ENCODE measurements around the gene POP4.

The POP4 gene

DNA sequence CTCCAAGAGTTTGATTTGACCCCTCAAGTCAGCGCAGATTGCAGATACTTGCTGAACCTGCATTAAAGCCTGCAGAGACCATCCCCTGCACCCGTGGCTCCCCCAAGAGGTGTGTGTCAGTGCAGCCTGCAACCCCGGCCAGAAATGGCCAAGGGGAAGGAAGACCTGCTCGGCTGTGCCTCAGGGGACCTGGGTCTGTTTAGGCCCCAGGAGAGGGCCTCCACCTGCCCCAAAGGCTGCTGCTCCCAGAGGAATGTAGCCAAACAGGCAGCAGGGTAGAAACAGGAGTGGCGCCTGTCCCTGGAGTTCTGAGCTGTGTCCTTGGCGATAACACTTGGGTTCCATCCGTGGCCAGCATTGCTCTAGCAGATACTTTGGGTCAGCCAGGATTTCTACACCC is 8.0 kb downstream of the POP4 start:
- Histone ChIP-seq H3K4me3 (ENCODE audit: low read length) (no peak overlapping the region), H4K20me1 (ENCODE audit: insufficient read depth, low read length) (no peaks in the 10 kb centered on the region), H3K36me3 (replicated peaks; ENCODE audit: insufficient read depth, low read length) (no peaks in the 10 kb centered on the region; the same call in 1 of the 2 replicates)

DNA sequence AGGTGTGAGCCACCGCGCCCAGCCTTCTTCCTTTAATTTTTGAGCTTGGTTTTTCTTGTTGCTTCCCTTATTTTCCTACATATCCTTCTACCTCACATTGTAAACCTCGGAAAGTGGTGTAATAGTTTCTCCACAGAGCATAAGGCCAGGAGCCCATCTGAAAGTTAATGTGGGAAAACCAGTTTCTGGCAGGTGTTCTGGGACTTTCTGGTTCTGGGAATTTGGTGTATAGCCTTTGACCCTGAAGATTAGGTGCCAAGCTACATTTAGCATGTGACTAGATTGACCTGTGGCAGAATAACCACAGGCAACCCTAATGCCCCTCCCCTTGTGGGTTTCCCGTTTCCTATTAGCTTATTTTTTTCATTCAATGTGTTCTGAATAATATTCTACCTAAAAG is 8.7 kb downstream of the POP4 start:
- no peak overlapping the region for H3K4me3 ChIP-seq (ENCODE audit: low read length)
- H3F3A ChIP-seq (ENCODE audit: insufficient read depth, low read length), result no peaks in the 10 kb centered on the region
- H3K79me2 ChIP-seq (ENCODE audit: low read length), result no peaks in the 10 kb centered on the region
- no peak for TF ChIP-seq EZH2phosphoT487 (IDR thresholded peaks at IDR 0.05; ENCODE audit: low read length)
- TF ChIP-seq, protein P1, sequence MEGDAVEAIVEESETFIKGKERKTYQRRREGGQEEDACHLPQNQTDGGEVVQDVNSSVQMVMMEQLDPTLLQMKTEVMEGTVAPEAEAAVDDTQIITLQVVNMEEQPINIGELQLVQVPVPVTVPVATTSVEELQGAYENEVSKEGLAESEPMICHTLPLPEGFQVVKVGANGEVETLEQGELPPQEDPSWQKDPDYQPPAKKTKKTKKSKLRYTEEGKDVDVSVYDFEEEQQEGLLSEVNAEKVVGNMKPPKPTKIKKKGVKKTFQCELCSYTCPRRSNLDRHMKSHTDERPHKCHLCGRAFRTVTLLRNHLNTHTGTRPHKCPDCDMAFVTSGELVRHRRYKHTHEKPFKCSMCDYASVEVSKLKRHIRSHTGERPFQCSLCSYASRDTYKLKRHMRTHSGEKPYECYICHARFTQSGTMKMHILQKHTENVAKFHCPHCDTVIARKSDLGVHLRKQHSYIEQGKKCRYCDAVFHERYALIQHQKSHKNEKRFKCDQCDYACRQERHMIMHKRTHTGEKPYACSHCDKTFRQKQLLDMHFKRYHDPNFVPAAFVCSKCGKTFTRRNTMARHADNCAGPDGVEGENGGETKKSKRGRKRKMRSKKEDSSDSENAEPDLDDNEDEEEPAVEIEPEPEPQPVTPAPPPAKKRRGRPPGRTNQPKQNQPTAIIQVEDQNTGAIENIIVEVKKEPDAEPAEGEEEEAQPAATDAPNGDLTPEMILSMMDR (IDR thresholded peaks at IDR 0.05; ENCODE audit: low read length), result no peak
- no peak for TF ChIP-seq EZH2 (optimal IDR thresholded peaks at IDR 0.05; ENCODE audit: low read depth, low read length)
- no peaks in the 10 kb centered on the region for H3K9me3 ChIP-seq (replicated peaks; ENCODE audit: insufficient read depth, low read length)
- no peaks in the 10 kb centered on the region; the same call in 1 of the 2 replicates for H3K36me3 ChIP-seq (replicated peaks; ENCODE audit: insufficient read depth, low read length)
- H3K27me3 ChIP-seq (replicated peaks; ENCODE audit: insufficient read depth, low read length), result peaks cover 5% of the 10 kb centered on the region; the same call in 1 of the 2 replicates
- no peaks in the 10 kb centered on the region for H3K9me2 ChIP-seq (replicated peaks; ENCODE audit: insufficient read depth, low read length)
- H3K4me1 ChIP-seq (ENCODE audit: low read length), result no peaks in the 10 kb centered on the region
- H3K9ac ChIP-seq (ENCODE audit: low read length), result no peak overlapping the region
- H4K20me1 ChIP-seq (ENCODE audit: insufficient read depth, low read length), result no peaks in the 10 kb centered on the region
- no peak overlapping the region for H3K4me2 ChIP-seq (ENCODE audit: low read depth, low read length)
- no peak overlapping the region for H2AFZ ChIP-seq (ENCODE audit: low read length)
- H3K27ac ChIP-seq (ENCODE audit: low read length), result no peak overlapping the region
- no peak for DNase-seq

More for the DNA sequence above, 8.0 kb downstream of the POP4 start:
- Histone ChIP-seq H3K79me2 (ENCODE audit: low read length) (no peaks in the 10 kb centered on the region), H3K4me2 (ENCODE audit: low read depth, low read length) (no peak overlapping the region), H3F3A (ENCODE audit: insufficient read depth, low read length) (no peaks in the 10 kb centered on the region), H3K9me2 (replicated peaks; ENCODE audit: insufficient read depth, low read length) (no peaks in the 10 kb centered on the region), H3K27ac (ENCODE audit: low read length) (no peak overlapping the region), H3K4me1 (ENCODE audit: low read length) (no peaks in the 10 kb centered on the region), H2AFZ (ENCODE audit: low read length) (no peak overlapping the region), H3K9ac (ENCODE audit: low read length) (no peak overlapping the region), H3K27me3 (replicated peaks; ENCODE audit: insufficient read depth, low read length) (peaks cover 3% of the 10 kb centered on the region; the same call in 1 of the 2 replicates), H3K9me3 (replicated peaks; ENCODE audit: insufficient read depth, low read length) (no peaks in the 10 kb centered on the region)
- TF ChIP-seq EZH2phosphoT487 (IDR thresholded peaks at IDR 0.05; ENCODE audit: low read length), result no peak
- no peak for TF ChIP-seq EZH2 (optimal IDR thresholded peaks at IDR 0.05; ENCODE audit: low read depth, low read length)
- TF ChIP-seq, protein P1 (IDR thresholded peaks at IDR 0.05; ENCODE audit: low read length), result no peak
- no peak for DNase-seq

DNA sequence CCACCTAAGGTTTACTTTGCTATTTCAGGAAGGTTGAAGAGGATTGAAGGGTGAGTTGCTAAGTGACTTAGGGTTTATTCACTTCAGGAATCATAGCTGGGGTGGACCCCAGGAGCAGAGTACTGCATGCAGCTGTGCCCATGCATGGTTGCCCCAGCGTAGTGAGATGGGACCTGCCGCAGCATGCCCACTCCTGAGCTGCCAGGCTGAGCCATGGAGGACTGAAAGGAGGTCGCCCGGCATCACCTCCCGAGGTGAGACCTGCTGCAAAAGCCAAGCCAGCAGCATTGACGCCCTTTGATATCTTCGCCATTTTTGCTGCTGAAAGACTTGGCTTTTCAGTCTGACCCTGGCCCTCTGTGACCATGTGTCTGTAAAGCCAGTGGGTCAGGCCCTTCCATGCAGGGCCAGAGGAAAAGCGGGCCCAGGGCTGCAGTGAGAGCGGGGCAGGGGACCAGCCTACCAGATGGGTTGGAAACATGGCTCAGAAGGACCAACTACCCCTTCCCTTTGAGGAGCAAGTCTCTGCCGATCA is 9.9 kb downstream of the POP4 start:
- H3K9me2 ChIP-seq (replicated peaks; ENCODE audit: insufficient read depth, low read length), result no peaks in the 10 kb centered on the region
- DNase-seq, result no peak
- H3K4me2 ChIP-seq (ENCODE audit: low read depth, low read length), result no peak overlapping the region
- H3K36me3 ChIP-seq (replicated peaks; ENCODE audit: insufficient read depth, low read length), result no peaks in the 10 kb centered on the region; the same call in 1 of the 2 replicates
- H3K4me3 ChIP-seq (ENCODE audit: low read length), result no peak overlapping the region
- H3K79me2 ChIP-seq (ENCODE audit: low read length), result no peaks in the 10 kb centered on the region
- no peaks in the 10 kb centered on the region for H3F3A ChIP-seq (ENCODE audit: insufficient read depth, low read length)
- H3K27me3 ChIP-seq (replicated peaks; ENCODE audit: insufficient read depth, low read length), result peaks cover 9% of the 10 kb centered on the region; the same call in 1 of the 2 replicates
- no peak overlapping the region for H3K9ac ChIP-seq (ENCODE audit: low read length)
- no peaks in the 10 kb centered on the region for H3K9me3 ChIP-seq (replicated peaks; ENCODE audit: insufficient read depth, low read length)
- no peak overlapping the region for H3K27ac ChIP-seq (ENCODE audit: low read length)
- TF ChIP-seq, protein P1 (IDR thresholded peaks at IDR 0.05; ENCODE audit: low read length), result no peak
- TF ChIP-seq EZH2 (optimal IDR thresholded peaks at IDR 0.05; ENCODE audit: low read depth, low read length) (no peak), EZH2phosphoT487 (IDR thresholded peaks at IDR 0.05; ENCODE audit: low read length) (no peak)
- H2AFZ ChIP-seq (ENCODE audit: low read length), result no peak overlapping the region
- H4K20me1 ChIP-seq (ENCODE audit: insufficient read depth, low read length), result no peaks in the 10 kb centered on the region
- no peaks in the 10 kb centered on the region for H3K4me1 ChIP-seq (ENCODE audit: low read length)

Measured in MM.1S (cell line).